Prostate gland (tissue), 2 donors: ENCODE measurements around the gene DTNB.

ENCODE experiments used
- CTCF ChIP-seq, 4 experiments: fragments of 200-600 bp in 2 of 4; fragments of 450-650 bp in 2 of 4; sonication (generic) in 2 of 4; IDR thresholded peaks; 1 replicate in 3 of 4; 2 replicates in 1 of 4; pipeline ENCODE4 v1.5.1; 2016 to 2019; ENCODE audit warnings: antibody characterized with exemption in 4 of 4, mild to moderate bottlenecking in 2 of 4, moderate library complexity in 2 of 4
- POLR2A ChIP-seq: fragments of 450-650 bp; IDR thresholded peaks from one replicate; pipeline ENCODE4 v1.6.1; 2016; ENCODE audit warnings: antibody characterized with exemption, mild to moderate bottlenecking

DNA sequence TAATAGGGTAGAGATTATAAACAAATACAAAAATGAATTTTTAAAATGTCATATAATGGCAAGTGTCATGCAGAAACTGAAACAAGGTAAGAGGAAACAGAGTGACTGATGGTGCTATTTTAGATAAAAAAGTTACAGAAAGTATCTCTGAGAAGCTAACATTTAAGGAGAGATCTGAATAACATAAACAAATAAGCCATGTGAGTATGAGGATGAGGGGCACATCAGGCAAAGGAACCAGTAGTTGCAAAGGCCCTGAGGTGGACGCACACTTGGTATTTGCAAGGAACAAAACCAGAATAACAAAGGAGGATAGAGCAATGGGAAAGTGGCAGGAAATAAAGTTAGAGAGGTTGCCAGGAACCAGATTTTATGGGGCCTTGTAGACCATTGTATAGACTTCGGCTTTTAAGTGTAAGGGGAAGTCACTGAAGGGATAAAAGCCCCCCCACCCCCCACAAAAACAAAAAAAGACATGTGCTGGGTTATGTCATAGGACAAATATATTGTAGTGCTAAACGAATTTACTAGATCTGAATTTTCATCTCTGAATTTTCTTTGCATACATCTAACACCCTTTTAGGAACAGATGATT is 159.2 kb downstream of the DTNB start:
- TF ChIP-seq CTCF (IDR thresholded peaks at IDR 0.05): no peak
- no peak for TF ChIP-seq POLR2A
